ENCODE measurements around the gene PLEKHD1. TPM values are rescaled to one million over a fixed set of nuclear protein-coding genes. Genes with fewer than 3 reads are reported as not detected.

The PLEKHD1 gene
- total RNA-seq, 1 donor from 2014 or later: 0.80 TPM

GRCh38 chr14:69487226-69487625 lies 2.7 kb downstream of the PLEKHD1 start:
- H3K4me3 Mint-ChIP-seq (ENCODE audit: unreplicated experiment): no peak overlapping the region
- TF ChIP-seq CTCF (IDR thresholded peaks at IDR 0.05; ENCODE audit: unreplicated experiment): no peak
- peaks cover 13% of the 10 kb centered on the region for H3K27me3 Mint-ChIP-seq (ENCODE audit: unreplicated experiment)
- H3K36me3 Mint-ChIP-seq (ENCODE audit: low read depth, unreplicated experiment): no peaks in the 10 kb centered on the region
- no peak for DNase-seq (ENCODE audit: low spot score)
- H3K4me1 Mint-ChIP-seq (ENCODE audit: unreplicated experiment): peaks cover 13% of the 10 kb centered on the region
- no peaks in the 10 kb centered on the region for H3K9me3 Mint-ChIP-seq (ENCODE audit: unreplicated experiment)
- H3K27ac Mint-ChIP-seq (ENCODE audit: unreplicated experiment): no peak overlapping the region

- Mint-ChIP-seq H3K9me3 (ENCODE audit: unreplicated experiment) (no peaks in the 10 kb centered on the region), H3K27me3 (ENCODE audit: unreplicated experiment) (peaks cover 14% of the 10 kb centered on the region), H3K36me3 (ENCODE audit: low read depth, unreplicated experiment) (no peaks in the 10 kb centered on the region), H3K4me3 (ENCODE audit: unreplicated experiment) (no peak overlapping the region), H3K4me1 (ENCODE audit: unreplicated experiment) (peaks cover 13% of the 10 kb centered on the region), H3K27ac (ENCODE audit: unreplicated experiment) (no peak overlapping the region)
- TF ChIP-seq CTCF (IDR thresholded peaks at IDR 0.05; ENCODE audit: unreplicated experiment): no peak
- no peak for DNase-seq (ENCODE audit: low spot score)
Observed at GRCh38 chr14:69487771-69488170, 3.2 kb downstream of the PLEKHD1 start.

GRCh38 chr14:69489495-69489894 lies 5.0 kb downstream of the PLEKHD1 start:
- no peak for TF ChIP-seq CTCF (IDR thresholded peaks at IDR 0.05; ENCODE audit: unreplicated experiment)
- Mint-ChIP-seq H3K27me3 (ENCODE audit: unreplicated experiment) (peaks cover 12% of the 10 kb centered on the region), H3K9me3 (ENCODE audit: unreplicated experiment) (no peaks in the 10 kb centered on the region), H3K36me3 (ENCODE audit: low read depth, unreplicated experiment) (no peaks in the 10 kb centered on the region), H3K27ac (ENCODE audit: unreplicated experiment) (no peak overlapping the region), H3K4me1 (ENCODE audit: unreplicated experiment) (peaks cover 9% of the 10 kb centered on the region), H3K4me3 (ENCODE audit: unreplicated experiment) (no peak overlapping the region)
- DNase-seq (ENCODE audit: low spot score): no peak

GRCh38 chr14:69490219-69490918 lies 5.8 kb downstream of the PLEKHD1 start:
- Mint-ChIP-seq H3K9me3 (ENCODE audit: unreplicated experiment) (no peaks in the 10 kb centered on the region), H3K27me3 (ENCODE audit: unreplicated experiment) (peaks cover 19% of the 10 kb centered on the region), H3K4me3 (ENCODE audit: unreplicated experiment) (no peak overlapping the region), H3K4me1 (ENCODE audit: unreplicated experiment) (peaks cover 9% of the 10 kb centered on the region), H3K27ac (ENCODE audit: unreplicated experiment) (no peak overlapping the region), H3K36me3 (ENCODE audit: low read depth, unreplicated experiment) (no peaks in the 10 kb centered on the region)
- TF ChIP-seq CTCF (IDR thresholded peaks at IDR 0.05; ENCODE audit: unreplicated experiment): no peak
- DNase-seq (ENCODE audit: low spot score): no peak

GRCh38 chr14:69491193-69491592 lies 6.7 kb downstream of the PLEKHD1 start:
- H3K27me3 Mint-ChIP-seq (ENCODE audit: unreplicated experiment): peaks cover 16% of the 10 kb centered on the region
- H3K27ac Mint-ChIP-seq (ENCODE audit: unreplicated experiment): no peak overlapping the region
- peaks cover 9% of the 10 kb centered on the region for H3K4me1 Mint-ChIP-seq (ENCODE audit: unreplicated experiment)
- no peak for DNase-seq (ENCODE audit: low spot score)
- no peak overlapping the region for H3K4me3 Mint-ChIP-seq (ENCODE audit: unreplicated experiment)
- no peaks in the 10 kb centered on the region for H3K9me3 Mint-ChIP-seq (ENCODE audit: unreplicated experiment)
- H3K36me3 Mint-ChIP-seq (ENCODE audit: low read depth, unreplicated experiment): no peaks in the 10 kb centered on the region
- TF ChIP-seq CTCF (IDR thresholded peaks at IDR 0.05; ENCODE audit: unreplicated experiment): no peak

Measured in endothelial cell (in vitro differentiated cells).